ENCODE results near the gene INVS.
"Not testable (repeated sequence)": the region's sequence is repeated elsewhere in the genome, so short reads cannot be mapped to it uniquely, and the experiment has no call there.

Gene INVS

DNA sequence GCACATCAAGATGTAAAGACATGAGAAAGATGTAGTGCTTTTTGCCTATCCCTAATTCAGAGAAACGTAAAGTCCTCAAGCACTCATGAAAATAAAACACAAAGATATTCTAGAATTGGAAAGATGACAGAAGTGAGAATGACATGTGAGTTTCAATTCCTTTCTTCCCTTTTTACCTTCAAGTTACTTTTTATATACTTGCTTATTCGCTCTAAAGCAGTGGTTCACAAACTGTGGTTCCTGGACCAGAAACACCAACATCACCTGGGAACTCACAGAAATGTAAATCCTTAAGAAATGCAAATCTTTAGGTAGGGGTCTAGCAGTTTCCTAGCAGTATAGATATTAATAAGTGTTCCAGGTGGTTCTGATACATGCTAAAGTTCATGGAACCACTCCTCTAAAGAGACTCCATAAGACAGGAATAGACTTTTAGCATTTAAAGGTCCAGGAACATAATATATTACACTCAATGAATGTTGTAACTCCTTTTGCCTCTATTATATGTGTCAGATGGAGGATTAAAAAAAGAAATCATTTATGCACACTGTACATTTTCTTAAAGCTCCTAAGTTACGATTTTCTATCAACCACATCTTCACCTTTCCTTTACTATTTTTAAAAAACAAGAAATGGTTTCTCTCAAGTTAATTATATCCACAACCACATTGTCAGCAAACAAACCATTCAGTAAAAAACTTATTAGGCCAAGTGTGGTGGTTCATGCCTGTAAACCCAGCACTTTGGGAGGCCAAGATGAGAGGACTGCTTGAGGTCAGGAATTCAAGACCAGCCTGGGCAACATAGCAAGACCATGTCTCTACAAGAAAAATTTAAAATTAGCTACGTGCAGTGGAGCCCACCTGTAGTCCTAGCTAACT lies 40.1 kb upstream of the INVS start:
- no peak overlapping the region for H3K4me3 ChIP-seq (ENCODE audit: low read depth, low read length)
- peak; percentile 87 for DNase-seq (ENCODE audit: low read depth)
- TF ChIP-seq, protein P1, sequence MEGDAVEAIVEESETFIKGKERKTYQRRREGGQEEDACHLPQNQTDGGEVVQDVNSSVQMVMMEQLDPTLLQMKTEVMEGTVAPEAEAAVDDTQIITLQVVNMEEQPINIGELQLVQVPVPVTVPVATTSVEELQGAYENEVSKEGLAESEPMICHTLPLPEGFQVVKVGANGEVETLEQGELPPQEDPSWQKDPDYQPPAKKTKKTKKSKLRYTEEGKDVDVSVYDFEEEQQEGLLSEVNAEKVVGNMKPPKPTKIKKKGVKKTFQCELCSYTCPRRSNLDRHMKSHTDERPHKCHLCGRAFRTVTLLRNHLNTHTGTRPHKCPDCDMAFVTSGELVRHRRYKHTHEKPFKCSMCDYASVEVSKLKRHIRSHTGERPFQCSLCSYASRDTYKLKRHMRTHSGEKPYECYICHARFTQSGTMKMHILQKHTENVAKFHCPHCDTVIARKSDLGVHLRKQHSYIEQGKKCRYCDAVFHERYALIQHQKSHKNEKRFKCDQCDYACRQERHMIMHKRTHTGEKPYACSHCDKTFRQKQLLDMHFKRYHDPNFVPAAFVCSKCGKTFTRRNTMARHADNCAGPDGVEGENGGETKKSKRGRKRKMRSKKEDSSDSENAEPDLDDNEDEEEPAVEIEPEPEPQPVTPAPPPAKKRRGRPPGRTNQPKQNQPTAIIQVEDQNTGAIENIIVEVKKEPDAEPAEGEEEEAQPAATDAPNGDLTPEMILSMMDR (IDR thresholded peaks at IDR 0.05; ENCODE audit: low read depth, low read length, missing control alignments), result no peak

DNA sequence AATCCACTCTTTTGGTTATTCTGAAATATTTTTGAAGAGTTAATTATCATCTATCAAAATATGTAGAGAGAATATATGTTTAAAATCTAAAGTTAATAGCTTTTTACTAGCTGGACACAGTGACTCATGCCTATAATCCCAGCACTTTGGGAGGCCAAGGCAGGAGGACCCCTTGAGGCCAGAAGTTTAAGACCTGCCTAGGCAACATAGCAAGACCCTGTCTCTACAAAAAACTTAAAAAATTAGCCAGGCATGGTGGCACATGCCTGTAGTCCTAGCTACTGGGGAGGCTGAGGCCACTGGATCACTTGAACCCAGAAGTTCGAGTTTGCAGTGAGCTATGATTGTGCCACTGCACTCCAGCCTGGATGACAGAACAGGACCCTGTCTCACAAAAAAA lies 36.4 kb upstream of the INVS start:
- DNase-seq (ENCODE audit: low read depth), result not testable (repeated sequence)

DNA sequence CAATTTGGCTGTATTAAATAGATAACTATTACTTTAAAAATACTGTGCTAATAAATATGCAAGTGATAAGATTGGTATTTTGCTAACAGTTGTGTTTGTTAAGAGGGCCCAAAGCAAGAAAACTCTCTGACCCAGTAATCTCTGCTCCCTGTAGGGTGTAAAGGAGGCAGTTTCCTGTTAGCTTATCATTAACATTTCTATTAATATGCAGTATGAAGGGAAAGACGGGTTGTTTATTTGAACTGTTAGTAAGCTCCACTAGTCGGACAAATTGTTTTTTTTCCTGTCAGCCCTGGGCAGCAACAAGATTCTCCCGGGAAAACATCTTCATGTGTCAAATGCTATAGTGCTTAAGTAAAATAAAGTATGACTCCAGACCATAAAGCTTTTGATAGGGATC lies 35.9 kb upstream of the INVS start:
- TF ChIP-seq, protein P1 (IDR thresholded peaks at IDR 0.05; ENCODE audit: low read depth, low read length, missing control alignments), result no peak
- H3K4me3 ChIP-seq (ENCODE audit: low read depth, low read length), result no peak overlapping the region
- no peak for DNase-seq (ENCODE audit: low read depth)

More for the DNA sequence above, 36.4 kb upstream of the INVS start:
- H3K4me3 ChIP-seq (ENCODE audit: low read depth, low read length), result not testable (repeated sequence)

DNA sequence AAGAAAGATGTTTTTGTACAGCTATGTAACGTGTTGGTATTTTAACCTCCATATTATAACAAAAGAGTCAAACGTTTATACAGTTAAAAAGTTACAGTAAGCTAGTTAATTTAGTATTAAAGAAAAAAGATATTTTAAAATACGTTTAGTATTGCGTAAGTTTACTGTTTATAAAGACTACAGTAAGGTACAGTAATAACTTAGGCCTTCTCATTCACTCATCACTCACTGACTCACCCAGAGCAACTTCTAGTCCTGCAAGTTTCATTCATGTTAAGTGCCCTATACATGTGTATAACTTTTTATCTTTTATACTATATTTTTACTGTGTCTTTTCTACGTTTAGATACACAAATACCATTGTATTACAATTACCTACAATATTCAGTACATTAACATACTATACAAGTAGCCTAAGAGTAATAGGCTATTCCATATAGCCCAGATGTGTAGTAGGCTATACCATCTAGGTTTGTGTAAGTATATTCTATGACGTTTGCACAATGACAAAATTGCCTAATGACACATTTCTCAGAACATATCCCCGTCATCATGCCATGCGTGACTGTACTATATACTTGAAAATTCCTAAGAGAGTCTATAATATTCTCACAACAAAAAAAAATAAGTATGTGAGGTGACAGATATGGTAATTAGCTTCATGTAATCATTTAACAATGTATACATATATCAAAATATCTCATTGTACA lies 34.0 kb upstream of the INVS start:
- no peak for DNase-seq (ENCODE audit: low read depth)
- H3K4me3 ChIP-seq (ENCODE audit: low read depth, low read length), result no peak overlapping the region
- TF ChIP-seq, protein P1 (IDR thresholded peaks at IDR 0.05; ENCODE audit: low read depth, low read length, missing control alignments), result no peak

DNA sequence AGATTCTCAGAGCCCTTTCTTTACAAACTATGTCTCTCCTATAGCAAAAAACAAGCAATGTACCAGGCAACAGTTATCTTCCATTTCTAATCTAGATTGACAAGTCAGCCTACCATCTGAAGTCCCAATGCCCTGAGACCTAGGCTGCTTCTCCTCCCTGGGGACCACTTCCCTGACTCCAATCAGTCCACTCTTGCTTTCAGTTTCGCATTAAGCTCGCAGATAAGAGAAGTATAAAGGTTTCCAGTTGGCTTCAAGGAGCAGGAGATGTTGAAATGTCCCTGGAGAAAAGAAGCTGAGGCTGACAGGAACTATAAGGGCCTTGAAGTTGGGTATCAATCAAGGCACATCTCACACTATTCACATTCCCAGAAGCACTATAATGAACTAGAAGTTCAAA lies 32.5 kb upstream of the INVS start:
- no peak overlapping the region for H3K4me3 ChIP-seq (ENCODE audit: low read depth, low read length)
- no peak for DNase-seq (ENCODE audit: low read depth)
- TF ChIP-seq, protein P1 (IDR thresholded peaks at IDR 0.05; ENCODE audit: low read depth, low read length, missing control alignments), result no peak

DNA sequence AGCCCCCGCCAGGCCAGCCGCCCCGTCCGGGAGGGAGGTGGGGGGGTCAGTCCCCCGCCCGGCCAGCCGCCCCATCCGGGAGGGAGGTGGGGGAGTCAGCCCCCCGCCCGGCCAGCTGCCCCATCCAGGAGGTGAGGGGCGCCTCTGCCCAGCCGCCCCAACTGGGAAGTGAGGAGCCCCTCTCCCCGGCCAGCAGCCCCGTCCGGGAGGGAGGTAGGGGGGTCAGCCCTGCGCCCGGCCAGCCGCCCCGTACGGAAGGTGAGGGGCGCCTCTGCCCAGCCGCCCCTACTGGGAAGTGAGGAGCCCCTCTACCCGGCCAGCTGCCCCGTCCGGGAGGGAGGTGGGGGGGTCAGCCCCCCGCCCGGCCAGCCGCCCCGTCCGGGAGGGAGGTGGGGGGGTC lies 31.1 kb upstream of the INVS start:
- not testable (repeated sequence) for DNase-seq (ENCODE audit: low read depth); H3K4me3 ChIP-seq (ENCODE audit: low read depth, low read length)

DNA sequence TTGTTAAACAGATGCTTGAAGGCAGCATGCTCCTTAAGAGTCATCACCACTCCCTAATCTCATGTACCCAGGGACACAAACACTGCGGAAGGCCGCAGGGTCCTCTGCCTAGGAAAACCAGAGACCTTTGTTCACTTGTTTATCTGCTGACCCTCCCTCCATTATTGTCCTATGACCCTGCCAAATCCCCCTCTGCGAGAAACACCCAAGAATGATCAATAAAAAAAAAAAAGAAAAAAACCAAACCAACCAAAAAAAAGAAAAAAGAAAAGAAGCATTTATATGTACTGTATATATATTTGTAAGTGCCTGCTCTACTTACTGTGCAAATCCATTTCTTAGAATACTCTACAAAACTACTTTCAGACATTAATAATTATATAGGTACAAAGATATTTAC lies 30.0 kb upstream of the INVS start:
- DNase-seq (ENCODE audit: low read depth), result not testable (repeated sequence)

DNA sequence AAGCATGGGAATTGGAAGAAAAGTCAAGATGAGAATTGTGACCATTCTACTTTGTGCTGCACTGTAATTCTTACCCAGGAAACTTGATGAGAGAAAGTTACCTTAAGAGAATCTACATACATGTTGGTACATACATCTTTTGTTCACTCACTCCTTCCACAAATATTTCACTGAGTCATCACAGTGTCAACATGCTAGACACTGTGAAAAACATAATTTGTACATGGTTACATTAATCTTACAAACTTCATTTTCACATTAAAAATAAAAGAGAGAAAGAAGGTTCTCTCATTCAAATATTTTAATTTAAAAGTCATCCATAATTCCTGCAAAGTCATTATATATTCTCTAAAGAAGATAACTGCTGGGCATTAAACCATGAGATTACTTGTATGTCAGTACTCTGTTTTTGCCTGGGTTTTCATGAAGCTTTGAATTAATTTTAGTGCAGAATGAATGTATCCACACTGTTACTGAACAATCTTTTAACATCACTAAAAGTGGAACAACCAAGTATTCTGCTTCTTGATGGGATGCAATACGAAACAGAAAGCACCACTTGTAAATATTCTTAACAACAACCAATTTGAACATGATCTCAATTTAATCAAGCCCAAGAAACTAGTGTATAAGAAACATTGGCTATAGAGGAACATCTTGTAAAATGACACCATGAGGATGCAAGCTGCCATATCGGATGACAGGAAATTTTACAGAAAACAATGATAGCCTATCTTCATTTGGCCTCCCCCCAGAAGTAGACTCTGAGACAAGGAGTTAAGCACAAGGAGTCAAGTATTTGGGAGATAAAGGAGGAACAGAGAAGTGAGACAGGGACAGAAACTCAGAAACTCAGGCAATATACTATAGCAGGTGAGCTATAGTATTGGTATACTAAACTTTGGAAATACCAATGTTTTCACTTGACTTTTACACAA lies 28.7 kb upstream of the INVS start:
- H3K4me3 ChIP-seq (ENCODE audit: low read depth, low read length), result no peak overlapping the region
- TF ChIP-seq, protein P1 (IDR thresholded peaks at IDR 0.05; ENCODE audit: low read depth, low read length, missing control alignments), result no peak
- DNase-seq (ENCODE audit: low read depth), result no peak

More for the DNA sequence above, 30.0 kb upstream of the INVS start:
- H3K4me3 ChIP-seq (ENCODE audit: low read depth, low read length), result not testable (repeated sequence)
